ENCODE results near the gene RFC4. TPM values are rescaled to one million over a fixed set of nuclear protein-coding genes. Genes with fewer than 3 reads are reported as not detected.

RFC4 gene
- total and polyA plus RNA-seq, 2 of the 4 experiments (the other 2 are of a cell fraction) = 19.5 to 27.9 TPM

DNA sequence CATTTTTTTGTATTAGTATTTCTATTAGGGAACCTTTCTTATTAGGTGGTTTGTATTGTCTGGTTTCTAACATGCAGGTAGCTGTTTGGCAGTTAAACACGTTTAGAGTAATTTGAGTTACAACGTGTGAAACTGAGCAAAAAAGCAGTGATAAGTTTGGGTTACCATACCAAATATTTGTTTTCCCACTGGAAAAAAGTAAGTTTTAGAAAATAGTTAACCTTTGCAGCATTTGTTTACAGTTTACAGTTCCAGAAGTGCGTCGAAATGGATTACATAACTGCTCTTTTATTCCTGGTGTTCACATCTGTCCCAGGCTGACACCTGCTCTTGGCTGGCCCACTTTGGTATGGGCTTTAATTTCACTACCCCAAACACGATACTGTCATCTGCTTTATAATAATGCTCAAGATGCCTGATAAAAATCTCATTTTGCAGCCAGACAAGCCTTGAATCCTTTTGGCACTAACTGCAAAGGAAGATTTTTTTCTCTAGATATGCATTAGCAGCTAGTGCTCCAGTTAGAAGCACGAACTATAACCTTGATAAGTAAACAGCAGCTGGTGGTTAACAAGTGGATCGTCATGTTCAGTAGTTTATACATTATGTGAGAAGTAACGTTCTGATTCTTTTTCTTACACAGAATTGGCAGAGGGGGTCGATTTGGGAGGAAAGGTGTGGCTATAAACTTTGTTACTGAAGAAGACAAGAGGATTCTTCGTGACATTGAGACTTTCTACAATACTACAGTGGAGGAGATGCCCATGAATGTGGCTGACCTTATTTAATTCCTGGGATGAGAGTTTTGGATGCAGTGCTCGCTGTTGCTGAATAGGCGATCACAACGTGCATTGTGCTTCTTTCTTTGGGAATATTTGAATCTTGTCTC lies 17.6 kb downstream of the RFC4 start (continued):
- TF ChIP-seq USF2 (IDR thresholded peaks at IDR 0.05; ENCODE audit: low read depth, low read length) = no peak

- ATAC-seq (ENCODE audit: low read depth) (no peak), DNase-seq (no peak)
- POLR2A ChIA-PET (ENCODE audit: unreplicated experiment) = no interaction called here
- Histone ChIP-seq H2BK120ac (ENCODE audit: low read depth, low read length) (no peak overlapping the region), H3K79me1 (ENCODE audit: low read depth in 1 of 2, low read length in 2 of 2) (peaks cover 4 to 27% of the 10 kb centered on the region in 2 experiments; a peak in 3 of 4 replicates), H3K4me3 (ENCODE audit: insufficient read depth, low read depth, low read length) (no peak overlapping the region), H3K27me3 (ENCODE audit: control insufficient read depth, insufficient read depth, low read length) (no peaks in the 10 kb centered on the region), H3K4me1 (ENCODE audit: control insufficient read depth, insufficient read depth, low read length) (no peaks in the 10 kb centered on the region; the same call in 1 of the 2 replicates), H3K36me3 (ENCODE audit: control insufficient read depth, insufficient read depth, low read length) (peaks cover 49% of the 10 kb centered on the region), H3K56ac (ENCODE audit: extremely low read depth, insufficient read depth, low read length) (no peak overlapping the region), H4K20me1 (ENCODE audit: insufficient read depth, low read length) (peaks cover 78% of the 10 kb centered on the region), H3K9me1 (ENCODE audit: insufficient read depth, low read length) (no peaks in the 10 kb centered on the region), H3K23ac (ENCODE audit: low read depth, low read length) (no peak overlapping the region), H2BK20ac (ENCODE audit: low read depth, low read length) (no peak overlapping the region), H3K14ac (replicated peaks; ENCODE audit: low read depth, low read length) (no peak overlapping the region), H4K5ac (ENCODE audit: low read depth, low read length) (no peak overlapping the region), H2AFZ (replicated peaks; ENCODE audit: low read length, poor library complexity) (no peak overlapping the region), H4K8ac (ENCODE audit: low read depth in 2 of 2, low read length in 2 of 2) (no peak overlapping the region), H3K9me3 (ENCODE audit: control insufficient read depth, insufficient read depth, low read length) (no peaks in the 10 kb centered on the region), H2AK5ac (ENCODE audit: low read depth, low read length) (no peak overlapping the region), H2BK5ac (ENCODE audit: low read depth, low read length, poor library complexity, severe bottlenecking) (no peak overlapping the region), H4K91ac (ENCODE audit: insufficient read depth, low read depth, low read length) (no peak overlapping the region), H3K4me2 (ENCODE audit: low read depth, low read length) (no peak overlapping the region), H3K27ac (ENCODE audit: insufficient read depth, low read length) (no peak overlapping the region), H2AK9ac (replicated peaks; ENCODE audit: low read depth, low read length, poor library complexity) (no peak overlapping the region), H3K9ac (ENCODE audit: low read depth, low read length) (no peak overlapping the region), H3K18ac (ENCODE audit: low read depth, low read length) (no peak overlapping the region), H3K4ac (ENCODE audit: low read depth, low read length) (no peak overlapping the region), H2BK15ac (ENCODE audit: low read depth, low read length) (no peak overlapping the region)
- TF ChIP-seq POLR2A (IDR thresholded peaks at IDR 0.05; ENCODE audit: low read depth, low read length) (0 out of 2 replicates have a peak, but pooled peaks have one; percentile 17), NFE2L2 (IDR thresholded peaks at IDR 0.05; ENCODE audit: low read depth, low read length) (no peak)
- in situ Hi-C loops (cut with MboI; ENCODE audit: low sequenced_read_pairs) = no loop called here
- BruUV-seq (replicated peaks) = no TSS peak
- dilution Hi-C loops (cut with HindIII; ENCODE audit: low sequenced_read_pairs, unreplicated experiment) = no loop called here
- CTCF ChIA-PET = no interaction called here
- intact Hi-C loops (cut with micrococcal nuclease) = loop anchor here (10.0 kb wide), 2 partner anchors 213 to 683 kb away; partner anchors contain the start of genes DNAJB11 and ETV5
- WGBS, 2 experiments (ENCODE audit: extremely low coverage in 2 of 2, insufficient read length in 1 of 2) = 94% methylated on average over 6 of the region's 15 CpGs; no CpG with 5 or more reads in 1 of the 2 experiments
Measured at GRCh38 chr3:186787642-186788481, 18.4 kb downstream of the RFC4 start.
